OCI-LY1 (cell line): ENCODE results near the gene SLC3A2.
"Not testable (repeated sequence)": the region's sequence is repeated elsewhere in the genome, so short reads cannot be mapped to it uniquely, and the experiment has no call there.

Experiments
- CTCF ChIP-seq: fragments of 200-600 bp; sonication (generic), shearing (Covaris generic); IDR thresholded peaks from 2 replicates; pipeline ENCODE4 v1.5.1; 2017; ENCODE audit warnings: mild to moderate bottlenecking, antibody characterized with exemption, low read length, moderate library complexity, mixed read lengths
- EZH2 ChIP-seq: fragments of 200-600 bp; sonication (generic), shearing (Covaris generic); IDR thresholded peaks from 2 replicates; pipeline ENCODE4 v1.8.0; 2017; ENCODE audit warnings: borderline replicate concordance, mixed run types, mild to moderate bottlenecking, antibody characterized with exemption, low read length, moderate library complexity, mixed read lengths

DNA sequence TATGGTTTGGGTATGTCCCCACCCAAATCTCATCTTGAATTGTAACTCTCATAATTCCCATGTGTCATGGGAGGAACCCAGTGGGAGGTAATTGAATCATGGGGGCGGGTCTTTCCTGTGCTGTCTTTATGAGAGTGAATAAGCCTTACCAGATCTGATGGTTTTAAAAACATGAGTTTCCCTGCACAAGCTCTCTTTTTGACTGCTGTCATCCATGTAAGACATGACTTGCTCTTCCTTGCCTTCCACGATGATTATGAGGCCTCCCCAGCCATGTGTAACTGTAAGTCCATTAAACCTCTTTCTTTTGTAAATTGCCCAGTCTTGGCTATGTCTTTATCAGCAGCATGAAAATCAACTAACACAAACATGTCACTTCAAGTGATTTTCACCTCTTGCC lies 56.8 kb downstream of the SLC3A2 start:
- TF ChIP-seq CTCF, EZH2: not testable (repeated sequence)
